ENCODE measurements around the gene TRA2A.
"Not testable (repeated sequence)": the region's sequence is repeated elsewhere in the genome, so short reads cannot be mapped to it uniquely, and the experiment has no call there.

TRA2A gene

GRCh38 chr7:23531794-23532489, at the start of gene TRA2A:
Gene TRA2A (minus strand): TSS chr7:23531981. CDS start chr7:23531824, 157 bp downstream.
- peak; percentile 97 for DNase-seq

GRCh38 chr7:23570592-23571200, 38.9 kb upstream of the TRA2A start:
- peak; percentile 80 for DNase-seq

- no peak for DNase-seq
Measured at GRCh38 chr7:23558303-23558702, 26.5 kb upstream of the TRA2A start.

- DNase-seq = no peak
Measured at GRCh38 chr7:23547662-23548061, 15.9 kb upstream of the TRA2A start.

- peak; percentile 87 for DNase-seq
Measured at GRCh38 chr7:23546897-23547572, 15.3 kb upstream of the TRA2A start.

GRCh38 chr7:23545493-23545892, 13.7 kb upstream of the TRA2A start:
- DNase-seq = no peak

GRCh38 chr7:23544913-23545354, 13.2 kb upstream of the TRA2A start:
- DNase-seq = no peak

- DNase-seq = no peak
Measured at GRCh38 chr7:23542752-23543151, 11.0 kb upstream of the TRA2A start.

GRCh38 chr7:23539494-23539907, 7.7 kb upstream of the TRA2A start:
- no peak for DNase-seq

GRCh38 chr7:23538301-23538700, 6.5 kb upstream of the TRA2A start:
- DNase-seq = no peak

GRCh38 chr7:23533238-23533604, 1.4 kb upstream of the TRA2A start:
- no peak for DNase-seq

- DNase-seq = no peak
Measured at GRCh38 chr7:23532490-23533237, 883 bp upstream of the TRA2A start.

- DNase-seq = peak; percentile 78
Measured at GRCh38 chr7:23531050-23531793, 559 bp downstream of the TRA2A start.

GRCh38 chr7:23530405-23530804, 1.4 kb downstream of the TRA2A start:
- no peak for DNase-seq

- DNase-seq = no peak
Measured at GRCh38 chr7:23529262-23529859, 2.4 kb downstream of the TRA2A start.

GRCh38 chr7:23525611-23526010, 6.2 kb downstream of the TRA2A start:
- DNase-seq = not testable (repeated sequence)

- DNase-seq = no peak
Measured at GRCh38 chr7:23524473-23524872, 7.3 kb downstream of the TRA2A start.

GRCh38 chr7:23523486-23524075, 8.2 kb downstream of the TRA2A start:
- no peak for DNase-seq

- DNase-seq = no peak
Measured at GRCh38 chr7:23520582-23520981, 11.2 kb downstream of the TRA2A start.

- no peak for DNase-seq
Measured at GRCh38 chr7:23514755-23515154, 17.0 kb downstream of the TRA2A start.

GRCh38 chr7:23513746-23514145, 18.0 kb downstream of the TRA2A start:
- not testable (repeated sequence) for DNase-seq

GRCh38 chr7:23494009-23494408, 37.8 kb downstream of the TRA2A start:
- no peak for DNase-seq
